Measurements from ENCODE around the gene RAP1GAP2. TPM values are rescaled to one million over a fixed set of nuclear protein-coding genes. Genes with fewer than 3 reads are reported as not detected.

The RAP1GAP2 gene
- total RNA-seq, 2 experiments from 2014 or later, result 11.3 to 28.2 TPM

GRCh38 chr17:2775206-2775605 lies 21.0 kb upstream of the RAP1GAP2 start:
- BruUV-seq (replicated peaks), result no TSS peak
- DNase-seq (ENCODE audit: low spot score), result no peak
- H3K9me3 ChIP-seq (ENCODE audit: low read length), result no peaks in the 10 kb centered on the region
- ChIA-PET CTCF (ENCODE audit: unreplicated experiment) (no interaction called here), POLR2A (interaction anchor here (0.7 kb wide), 1 partner anchor 240 kb away, joined by 5 read pairs; no protein-coding TSS in a partner anchor)
- H3K4me3 ChIP-seq (ENCODE audit: low read depth, low read length, poor library complexity, severe bottlenecking), result no peak overlapping the region
- TF ChIP-seq, protein P1, sequence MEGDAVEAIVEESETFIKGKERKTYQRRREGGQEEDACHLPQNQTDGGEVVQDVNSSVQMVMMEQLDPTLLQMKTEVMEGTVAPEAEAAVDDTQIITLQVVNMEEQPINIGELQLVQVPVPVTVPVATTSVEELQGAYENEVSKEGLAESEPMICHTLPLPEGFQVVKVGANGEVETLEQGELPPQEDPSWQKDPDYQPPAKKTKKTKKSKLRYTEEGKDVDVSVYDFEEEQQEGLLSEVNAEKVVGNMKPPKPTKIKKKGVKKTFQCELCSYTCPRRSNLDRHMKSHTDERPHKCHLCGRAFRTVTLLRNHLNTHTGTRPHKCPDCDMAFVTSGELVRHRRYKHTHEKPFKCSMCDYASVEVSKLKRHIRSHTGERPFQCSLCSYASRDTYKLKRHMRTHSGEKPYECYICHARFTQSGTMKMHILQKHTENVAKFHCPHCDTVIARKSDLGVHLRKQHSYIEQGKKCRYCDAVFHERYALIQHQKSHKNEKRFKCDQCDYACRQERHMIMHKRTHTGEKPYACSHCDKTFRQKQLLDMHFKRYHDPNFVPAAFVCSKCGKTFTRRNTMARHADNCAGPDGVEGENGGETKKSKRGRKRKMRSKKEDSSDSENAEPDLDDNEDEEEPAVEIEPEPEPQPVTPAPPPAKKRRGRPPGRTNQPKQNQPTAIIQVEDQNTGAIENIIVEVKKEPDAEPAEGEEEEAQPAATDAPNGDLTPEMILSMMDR (conservative IDR thresholded peaks at IDR 0.05; ENCODE audit: low read length), result no peak
- no peak for TF ChIP-seq EZH2phosphoT487 (IDR thresholded peaks at IDR 0.05; ENCODE audit: borderline replicate concordance, low read depth, low read length)
- no peaks in the 10 kb centered on the region for H3K9me2 ChIP-seq (ENCODE audit: insufficient read depth, low read length)
- no peak overlapping the region for H3K27ac ChIP-seq (ENCODE audit: low read depth, low read length, poor library complexity, severe bottlenecking)
- H3K4me2 ChIP-seq (ENCODE audit: low read length), result no peak overlapping the region
- intact Hi-C loops (cut with micrococcal nuclease; ENCODE audit: unreplicated experiment), result no loop called here
- no peaks in the 10 kb centered on the region for H4K20me1 ChIP-seq (ENCODE audit: insufficient read depth, low read length)
- no peaks in the 10 kb centered on the region for H3K79me2 ChIP-seq (ENCODE audit: insufficient read depth, low read depth, low read length)
- H2AFZ ChIP-seq (ENCODE audit: low read length), result no peak overlapping the region
- H3K36me3 ChIP-seq (ENCODE audit: insufficient read depth, low read length), result no peaks in the 10 kb centered on the region
- H3K4me1 ChIP-seq (ENCODE audit: insufficient read depth, low read length, poor library complexity, severe bottlenecking), result no peaks in the 10 kb centered on the region

DNA sequence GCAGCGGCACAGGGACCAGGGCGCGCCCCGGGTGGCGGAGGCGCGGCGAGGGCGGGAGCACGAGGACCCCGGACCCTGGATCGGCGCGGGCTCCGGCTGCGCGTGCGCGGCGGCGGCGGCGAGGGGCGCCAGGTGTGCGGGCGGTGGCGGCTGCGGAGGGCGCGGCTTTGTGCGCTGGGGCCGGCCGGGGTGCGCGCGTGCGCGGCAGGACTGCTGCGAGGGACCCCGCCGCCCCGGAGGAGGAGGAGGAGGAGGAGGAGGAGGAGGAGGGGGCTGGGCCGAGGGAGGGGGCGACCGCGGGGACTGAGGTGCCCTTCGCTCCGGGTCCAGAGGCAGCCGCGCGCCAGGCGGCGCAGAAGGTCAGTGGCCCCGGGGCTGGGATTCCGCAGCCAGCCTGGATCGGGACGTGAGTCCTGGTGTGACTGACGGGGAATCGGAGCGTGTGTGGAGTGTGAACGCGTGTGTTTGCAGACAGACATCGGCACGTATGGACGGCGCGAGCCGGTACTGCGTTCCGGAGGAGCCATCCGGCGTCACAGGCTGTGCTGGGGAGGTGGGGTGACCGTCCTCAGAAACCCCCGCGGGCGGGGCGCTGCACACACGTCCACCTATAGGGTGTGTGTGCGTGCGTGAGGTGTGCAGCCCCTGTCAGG lies 19.5 kb upstream of the RAP1GAP2 start:
- DNase-seq (ENCODE audit: low spot score), result no peak
- H3K4me3 ChIP-seq (ENCODE audit: low read depth, low read length, poor library complexity, severe bottlenecking), result no peak overlapping the region
- no peaks in the 10 kb centered on the region for H3K36me3 ChIP-seq (ENCODE audit: insufficient read depth, low read length)
- H3K9me2 ChIP-seq (ENCODE audit: insufficient read depth, low read length), result no peaks in the 10 kb centered on the region
- TF ChIP-seq, protein P1 (conservative IDR thresholded peaks at IDR 0.05; ENCODE audit: low read length), result no peak
- no peak for TF ChIP-seq EZH2phosphoT487 (IDR thresholded peaks at IDR 0.05; ENCODE audit: borderline replicate concordance, low read depth, low read length)
- no peaks in the 10 kb centered on the region for H3K9me3 ChIP-seq (ENCODE audit: low read length)
- intact Hi-C loops (cut with micrococcal nuclease; ENCODE audit: unreplicated experiment), result no loop called here
- BruUV-seq (replicated peaks), result no TSS peak
- POLR2A ChIA-PET, result no interaction called here
- CTCF ChIA-PET (ENCODE audit: unreplicated experiment), result no interaction called here
- no peaks in the 10 kb centered on the region for H3K79me2 ChIP-seq (ENCODE audit: insufficient read depth, low read depth, low read length)
- H3K4me2 ChIP-seq (ENCODE audit: low read length), result no peak overlapping the region
- H3K4me1 ChIP-seq (ENCODE audit: insufficient read depth, low read length, poor library complexity, severe bottlenecking), result no peaks in the 10 kb centered on the region
- H2AFZ ChIP-seq (ENCODE audit: low read length), result no peak overlapping the region
- no peak overlapping the region for H3K27ac ChIP-seq (ENCODE audit: low read depth, low read length, poor library complexity, severe bottlenecking)
- H4K20me1 ChIP-seq (ENCODE audit: insufficient read depth, low read length), result no peaks in the 10 kb centered on the region

GRCh38 chr17:2777242-2777867 lies 18.9 kb upstream of the RAP1GAP2 start:
- no peaks in the 10 kb centered on the region for H3K79me2 ChIP-seq (ENCODE audit: insufficient read depth, low read depth, low read length)
- H3K36me3 ChIP-seq (ENCODE audit: insufficient read depth, low read length), result no peaks in the 10 kb centered on the region
- ChIA-PET POLR2A (no interaction called here), CTCF (ENCODE audit: unreplicated experiment) (no interaction called here)
- no peak overlapping the region for H3K4me2 ChIP-seq (ENCODE audit: low read length)
- intact Hi-C loops (cut with micrococcal nuclease; ENCODE audit: unreplicated experiment), result no loop called here
- no peak overlapping the region for H2AFZ ChIP-seq (ENCODE audit: low read length)
- H3K9me2 ChIP-seq (ENCODE audit: insufficient read depth, low read length), result no peaks in the 10 kb centered on the region
- no peak for TF ChIP-seq EZH2phosphoT487 (IDR thresholded peaks at IDR 0.05; ENCODE audit: borderline replicate concordance, low read depth, low read length)
- no peaks in the 10 kb centered on the region for H4K20me1 ChIP-seq (ENCODE audit: insufficient read depth, low read length)
- no peak overlapping the region for H3K27ac ChIP-seq (ENCODE audit: low read depth, low read length, poor library complexity, severe bottlenecking)
- no TSS peak for BruUV-seq (replicated peaks)
- no peaks in the 10 kb centered on the region for H3K9me3 ChIP-seq (ENCODE audit: low read length)
- no peak overlapping the region for H3K4me3 ChIP-seq (ENCODE audit: low read depth, low read length, poor library complexity, severe bottlenecking)
- DNase-seq (ENCODE audit: low spot score), result no peak
- H3K4me1 ChIP-seq (ENCODE audit: insufficient read depth, low read length, poor library complexity, severe bottlenecking), result no peaks in the 10 kb centered on the region
